ACHN (cell line): Measurements from ENCODE around the gene TNFAIP1.
A peak's percentile ranks its signal among the peaks of the same experiment; 100 is the strongest.
"Not testable (repeated sequence)": the region's sequence is repeated elsewhere in the genome, so short reads cannot be mapped to it uniquely, and the experiment has no call there.

ENCODE experiments used
- DNase-seq: peaks from one replicate; pipeline ENCODE4 v3.0.0-alpha.2; 2015
- in situ Hi-C: cut with HindIII; loops from 2 replicates; pipeline ENCODE4 v1.10.0; 2017; ENCODE audit warnings: low sequenced_read_pairs, low pct_ligation_motif_present, low pct_unique_long_range_greater_than_20kb

Gene TNFAIP1

DNA sequence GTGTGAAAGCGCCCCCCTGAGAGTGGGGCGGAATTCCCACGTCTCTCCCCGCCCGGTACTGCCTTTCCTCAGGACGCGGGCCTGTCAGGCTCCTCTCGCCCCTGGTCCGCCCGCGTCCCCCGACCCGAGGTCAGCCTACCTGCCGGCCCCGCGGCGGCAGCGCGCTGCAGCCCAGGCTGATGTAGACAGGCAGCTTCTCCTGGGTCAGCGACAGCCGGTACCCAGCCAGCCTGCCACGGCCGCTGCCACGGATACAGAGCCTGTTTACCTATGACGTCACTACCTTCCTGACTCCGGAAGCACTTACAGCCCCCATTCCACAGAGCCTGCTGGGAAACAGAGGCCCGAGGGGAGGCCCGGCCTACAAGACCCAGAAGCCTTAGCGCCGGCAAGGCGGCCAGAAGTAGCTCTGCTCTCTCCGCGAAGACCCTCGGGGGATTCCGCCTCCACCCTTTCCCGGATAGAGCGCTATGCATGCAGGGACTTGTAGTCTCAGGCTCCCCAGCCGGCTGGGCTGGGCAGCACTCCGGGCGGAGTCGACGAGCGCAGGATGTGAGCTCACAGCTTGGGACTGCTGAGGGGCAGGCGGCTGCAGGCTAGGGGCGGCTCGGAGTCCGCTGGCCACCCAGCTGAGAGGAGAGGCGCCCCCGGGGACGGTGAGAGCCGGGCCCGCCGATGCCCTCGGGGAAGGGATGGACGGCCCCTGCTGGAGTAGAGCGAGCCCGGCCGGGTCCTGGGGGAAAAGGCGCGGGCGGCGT lies at the start of gene TNFAIP1, which contains the start of gene IFT20:
Gene TNFAIP1 (plus strand): TSS at position 561 of the 758 bp plus-strand sequence. CDS start 3,761 bp downstream, outside the sequence.
Gene IFT20 (minus strand): TSS at position 272 of the 758 bp plus-strand sequence. CDS start 3,487 bp downstream, outside the sequence.
- in situ Hi-C loops = no loop called here

DNA sequence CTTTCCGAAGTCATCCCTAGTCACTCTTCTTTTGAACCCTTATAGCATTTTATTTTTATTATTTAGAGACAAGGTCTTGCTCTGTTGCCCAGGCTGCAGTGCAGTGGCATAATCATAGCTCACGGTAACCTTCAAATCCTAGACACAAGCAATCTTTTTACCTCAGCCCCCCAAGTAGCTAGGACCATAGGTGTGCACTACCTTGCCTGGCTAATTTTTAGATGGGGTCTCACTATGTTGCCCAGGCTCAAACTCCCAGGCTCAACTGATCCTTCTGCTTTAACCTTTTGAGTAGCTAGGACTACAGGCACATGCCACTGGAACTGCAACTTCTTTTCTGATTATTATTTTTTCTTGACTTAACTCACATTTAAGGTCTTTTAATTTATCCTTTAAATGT lies 49.6 kb upstream of the TNFAIP1 start:
- in situ Hi-C loops = no loop called here
- no peak for DNase-seq

More for the DNA sequence above, at the start of gene TNFAIP1, which contains the start of gene IFT20:
- DNase-seq = peak; percentile 100

GRCh38 chr17:28290703-28291102 lies 44.9 kb upstream of the TNFAIP1 start:
- DNase-seq = no peak
- in situ Hi-C loops = no loop called here

GRCh38 chr17:28291780-28292330 lies 43.7 kb upstream of the TNFAIP1 start:
- DNase-seq = no peak
- in situ Hi-C loops = no loop called here

- in situ Hi-C loops, DNase-seq: not testable (repeated sequence)
Measured at GRCh38 chr17:28292878-28293277, 42.7 kb upstream of the TNFAIP1 start.

- no peak for DNase-seq
- in situ Hi-C loops = no loop called here
Measured at GRCh38 chr17:28293994-28294393, 41.6 kb upstream of the TNFAIP1 start.

DNA sequence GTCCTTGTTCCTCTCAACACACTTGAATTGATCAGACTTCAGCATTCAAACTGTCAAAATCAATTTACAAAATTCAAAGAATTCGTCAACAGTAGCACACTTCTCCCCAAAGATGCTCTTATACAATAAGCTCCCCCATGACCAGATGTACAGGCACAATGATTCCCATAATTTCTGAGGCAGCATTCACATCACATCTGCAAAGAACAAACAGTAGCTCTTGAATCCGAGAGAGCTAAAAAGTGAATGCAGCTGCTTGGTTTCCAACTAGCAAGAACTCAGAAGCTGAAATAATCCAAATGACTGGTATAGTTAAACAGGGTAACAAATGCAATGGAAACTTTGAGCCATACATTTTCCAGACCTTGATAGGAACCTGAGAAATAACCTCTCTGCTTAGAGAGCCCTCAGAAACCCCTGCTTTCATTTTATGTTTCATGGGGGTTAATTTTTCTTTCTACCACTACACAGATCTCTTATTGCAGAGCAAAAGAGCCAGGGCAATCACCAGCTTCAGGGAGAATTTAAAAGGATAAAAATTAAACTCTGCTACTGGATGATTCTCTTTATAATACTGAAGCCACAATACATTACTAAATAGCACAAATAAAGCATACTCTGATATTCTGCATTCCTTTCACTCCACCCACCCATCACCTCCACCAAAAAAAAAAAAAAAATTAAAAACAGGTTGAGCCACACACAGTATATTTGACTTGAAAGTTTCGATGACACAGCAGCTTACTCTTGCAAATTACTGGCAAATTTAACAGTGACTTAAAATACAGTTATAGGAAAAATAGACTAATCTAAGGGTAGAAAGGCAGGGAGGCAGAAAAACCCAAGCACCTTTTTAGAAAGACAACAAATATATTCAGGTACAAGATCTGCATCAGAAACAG lies 39.6 kb upstream of the TNFAIP1 start:
- no peak for DNase-seq

GRCh38 chr17:28298449-28298848 lies 37.1 kb upstream of the TNFAIP1 start:
- no peak for DNase-seq
- in situ Hi-C loops = no loop called here

More for the DNA sequence above, 39.6 kb upstream of the TNFAIP1 start:
- in situ Hi-C loops = no loop called here

GRCh38 chr17:28306954-28307401 lies 28.6 kb upstream of the TNFAIP1 start:
- in situ Hi-C loops = no loop called here
- DNase-seq = no peak

DNA sequence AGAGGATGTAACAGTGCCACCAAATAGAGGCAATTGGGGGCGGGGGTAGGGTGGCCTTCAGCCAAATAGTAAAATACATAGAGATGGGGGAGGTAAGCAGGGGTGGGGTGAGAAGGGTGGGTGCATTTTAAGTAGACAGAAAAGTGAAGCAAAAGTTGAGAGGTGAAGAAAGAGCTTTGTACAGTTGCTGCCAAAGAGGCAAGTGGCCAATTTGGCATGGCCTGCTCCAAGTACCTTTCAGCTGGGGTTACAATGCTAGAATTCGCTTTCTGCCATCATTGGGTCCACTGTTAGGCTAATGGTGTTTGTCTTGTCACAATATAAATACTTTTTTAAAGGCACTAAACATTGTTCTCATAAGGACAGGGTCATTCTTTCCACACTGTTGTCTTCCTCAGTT lies 21.7 kb upstream of the TNFAIP1 start:
- in situ Hi-C loops = no loop called here
- DNase-seq = no peak

DNA sequence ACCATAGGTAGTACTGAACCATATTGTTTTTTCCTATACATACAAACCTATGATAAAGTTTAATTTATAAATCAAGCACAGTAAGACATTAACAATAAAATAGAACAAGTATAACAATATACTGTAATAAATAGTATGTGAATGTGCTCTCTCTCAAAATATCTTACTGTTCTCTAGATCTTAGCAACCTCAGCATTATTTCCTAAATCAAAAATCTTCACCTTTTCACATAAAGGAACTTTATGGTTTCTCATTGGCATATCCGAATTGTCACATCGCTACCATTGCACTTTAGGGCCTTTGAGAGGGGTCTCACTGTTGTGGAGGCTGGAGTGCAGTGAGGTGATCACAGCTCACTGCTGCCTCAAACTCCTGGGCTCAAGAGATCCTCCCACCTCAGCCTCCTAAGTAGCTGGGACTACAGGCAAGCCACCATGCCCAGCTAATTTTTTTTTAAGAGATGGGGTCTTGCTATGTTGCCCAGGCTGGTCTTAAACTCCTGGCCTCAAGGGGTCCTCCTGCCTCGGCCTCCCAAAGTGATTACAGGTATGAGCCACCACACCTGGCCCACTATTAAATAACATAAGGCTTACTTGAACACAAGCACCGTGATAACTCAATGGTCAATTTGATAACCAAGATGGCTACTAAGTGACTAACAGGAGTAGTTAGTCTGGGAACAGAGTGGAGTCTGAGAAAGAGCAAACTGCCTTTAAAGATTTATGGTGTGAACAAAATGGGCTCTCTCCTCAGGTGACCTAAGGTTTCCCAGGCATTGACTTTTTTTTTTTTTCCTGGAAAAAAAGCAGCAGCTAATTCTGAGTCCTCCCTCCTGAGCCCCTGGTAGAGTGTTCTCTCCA lies 19.5 kb upstream of the TNFAIP1 start:
- in situ Hi-C loops = no loop called here

GRCh38 chr17:28317099-28317965 lies 18.2 kb upstream of the TNFAIP1 start:
- in situ Hi-C loops = no loop called here

More for the DNA sequence above, 19.5 kb upstream of the TNFAIP1 start:
- no peak for DNase-seq

DNA sequence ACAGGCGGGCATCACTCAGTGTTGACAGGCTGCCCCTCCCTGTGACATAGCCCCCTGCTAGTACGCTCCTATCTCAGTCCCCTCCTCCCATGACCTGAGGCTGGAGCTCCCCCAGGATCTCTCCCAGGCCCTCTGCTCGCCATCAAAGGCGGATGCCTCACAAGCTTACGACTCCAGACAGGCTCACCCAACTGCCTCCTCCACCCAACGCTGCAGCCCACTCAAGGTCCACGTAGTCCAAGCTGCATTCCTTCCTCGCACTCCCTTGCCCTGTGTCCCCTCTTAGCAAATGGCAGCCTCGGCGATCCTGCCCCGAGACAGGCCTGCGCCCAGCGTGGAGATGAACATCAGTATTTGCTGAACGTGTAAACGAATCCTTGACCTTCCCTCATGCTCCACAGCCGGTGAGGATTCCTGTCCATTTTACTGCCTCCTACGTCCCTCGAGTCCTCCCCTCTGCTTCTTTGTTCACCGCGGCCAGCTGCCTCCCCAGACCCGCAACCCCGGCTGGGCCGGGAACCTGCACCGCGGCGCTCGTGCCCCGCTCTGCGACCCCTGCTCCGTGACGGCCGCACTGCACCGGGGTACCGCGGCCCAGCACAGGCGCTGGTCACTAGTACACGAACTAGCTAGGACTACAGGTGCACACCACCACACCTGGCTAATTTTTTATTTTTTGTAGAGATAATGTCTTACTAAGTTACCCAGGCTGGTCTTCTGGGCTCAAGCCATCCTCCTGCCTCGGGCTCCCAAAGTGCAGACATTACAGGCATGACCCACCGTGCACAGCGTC lies 17.4 kb upstream of the TNFAIP1 start:
- in situ Hi-C loops = no loop called here
- no peak for DNase-seq

More at GRCh38 chr17:28317099-28317965, 18.2 kb upstream of the TNFAIP1 start:
- DNase-seq = no peak

DNA sequence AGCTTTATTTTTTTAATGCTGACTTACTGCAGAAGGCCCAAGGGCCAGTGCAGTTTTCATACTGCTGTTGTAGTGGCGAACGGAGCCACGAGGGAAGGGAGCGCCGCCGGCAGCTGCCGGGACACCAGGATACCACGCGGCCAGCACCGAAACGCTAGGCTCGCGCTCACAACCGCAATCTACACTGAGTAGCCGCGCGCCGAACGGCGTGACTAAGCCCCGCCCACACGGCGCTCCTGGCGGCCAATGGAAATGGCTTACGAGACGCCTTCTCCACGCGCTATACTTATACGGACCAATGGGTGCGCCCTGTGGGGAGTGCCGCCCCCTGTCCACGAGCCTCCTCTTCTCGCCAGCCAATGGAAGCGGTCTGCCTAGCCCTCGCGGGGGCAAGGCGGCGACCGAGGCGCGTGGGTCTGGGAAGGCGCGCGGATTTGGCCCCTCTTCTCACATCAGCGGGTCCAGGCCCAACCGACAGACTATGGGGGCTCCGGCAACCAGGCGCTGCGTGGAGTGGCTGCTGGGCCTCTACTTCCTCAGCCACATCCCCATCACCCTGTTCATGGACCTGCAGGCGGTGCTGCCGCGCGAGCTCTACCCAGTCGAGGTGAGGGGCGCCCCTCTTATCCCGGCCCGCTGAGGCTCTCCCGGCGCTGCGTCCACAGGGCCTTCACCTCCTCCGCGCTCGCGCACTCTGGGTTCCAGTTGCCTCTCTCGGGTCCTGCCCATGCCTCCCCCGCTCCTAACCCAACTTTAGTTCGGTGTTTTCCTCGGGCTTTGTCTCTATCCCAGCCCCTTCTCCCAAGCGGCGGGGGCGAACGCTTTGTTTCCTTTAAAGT lies 16.6 kb upstream of the TNFAIP1 start, which contains the start of gene TMEM97:
Gene TMEM97 (plus strand): TSS at position 442 of the 839 bp plus-strand sequence. CDS start 40 bp downstream, at position 482.
- in situ Hi-C loops = no loop called here
- peak; percentile 98 for DNase-seq

DNA sequence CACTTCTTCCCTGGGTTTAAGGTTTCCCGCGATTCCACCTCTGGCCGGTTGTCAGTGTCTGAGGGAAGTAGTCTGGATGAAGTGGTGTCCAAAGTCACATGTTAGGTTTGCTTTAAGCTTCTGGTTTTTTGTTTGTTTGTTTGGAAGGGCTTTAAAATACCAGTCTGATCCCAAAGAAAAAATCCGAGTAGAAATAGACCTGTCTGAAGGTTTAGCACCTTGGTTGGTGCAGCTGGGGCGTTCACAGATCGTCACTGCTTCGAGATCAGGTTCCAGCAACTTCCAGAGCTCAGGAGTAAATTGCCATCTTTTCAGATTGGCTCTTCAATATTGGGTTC lies 16.0 kb upstream of the TNFAIP1 start:
- no peak for DNase-seq
- in situ Hi-C loops = no loop called here
